ENCODE data around the gene HAND2.

HAND2 gene

DNA sequence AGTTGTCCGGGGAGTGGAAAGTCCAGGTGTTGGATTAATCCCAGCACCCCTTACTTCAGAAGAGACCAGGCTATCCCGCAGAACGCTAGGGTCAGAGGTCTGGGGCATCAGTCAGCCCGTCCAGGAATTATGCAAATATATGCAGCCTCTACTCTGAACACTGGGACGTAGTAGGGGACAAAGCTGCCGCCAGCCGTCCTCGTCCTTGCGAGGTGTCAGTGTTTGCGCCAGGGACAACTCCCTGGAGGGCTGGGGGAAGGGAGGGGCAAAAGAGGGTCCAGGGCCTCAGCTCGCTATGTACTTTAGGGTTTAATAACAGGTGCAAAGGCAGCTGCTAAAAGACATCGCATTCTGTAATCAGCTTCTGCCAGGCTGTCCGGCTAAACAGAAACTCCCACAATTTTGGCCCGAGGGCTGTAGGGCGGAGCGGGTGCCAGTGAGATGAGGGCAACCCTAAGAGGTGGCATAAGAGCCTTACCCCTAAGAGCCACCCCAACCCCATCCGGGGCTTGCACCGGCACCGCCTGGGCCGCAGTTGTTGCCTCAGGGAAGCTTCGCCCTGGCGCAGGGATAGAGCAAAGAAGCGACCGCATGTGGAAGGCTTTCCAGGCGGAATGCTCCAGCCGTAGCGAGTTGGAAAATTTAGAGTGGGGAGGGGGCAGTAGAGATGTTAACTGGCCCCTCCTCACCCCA, 8.4 kb downstream of the HAND2 start:
- H3K4me1 ChIP-seq (ENCODE audit: insufficient read depth, low read length, poor library complexity, severe bottlenecking): no peaks in the 10 kb centered on the region
- H2AFZ ChIP-seq (ENCODE audit: low read length): no peak overlapping the region
- H4K20me1 ChIP-seq (ENCODE audit: insufficient read depth, low read length, poor library complexity, severe bottlenecking): no peaks in the 10 kb centered on the region
- H3K27me3 ChIP-seq (ENCODE audit: insufficient read depth, low read length, poor library complexity, severe bottlenecking): no peaks in the 10 kb centered on the region
- H3F3A ChIP-seq (ENCODE audit: low read depth): no peaks in the 10 kb centered on the region
- H3K79me2 ChIP-seq (ENCODE audit: insufficient read depth, low read length): no peaks in the 10 kb centered on the region
- no peak overlapping the region for H3K9ac ChIP-seq (ENCODE audit: low read depth, low read length, poor library complexity, severe bottlenecking)
- H3K9me2 ChIP-seq (replicated peaks; ENCODE audit: low read depth, low read length): no peaks in the 10 kb centered on the region
- no peak for TF ChIP-seq EZH2phosphoT487 (IDR thresholded peaks at IDR 0.05; ENCODE audit: borderline replicate concordance)
- TF ChIP-seq, protein P1, sequence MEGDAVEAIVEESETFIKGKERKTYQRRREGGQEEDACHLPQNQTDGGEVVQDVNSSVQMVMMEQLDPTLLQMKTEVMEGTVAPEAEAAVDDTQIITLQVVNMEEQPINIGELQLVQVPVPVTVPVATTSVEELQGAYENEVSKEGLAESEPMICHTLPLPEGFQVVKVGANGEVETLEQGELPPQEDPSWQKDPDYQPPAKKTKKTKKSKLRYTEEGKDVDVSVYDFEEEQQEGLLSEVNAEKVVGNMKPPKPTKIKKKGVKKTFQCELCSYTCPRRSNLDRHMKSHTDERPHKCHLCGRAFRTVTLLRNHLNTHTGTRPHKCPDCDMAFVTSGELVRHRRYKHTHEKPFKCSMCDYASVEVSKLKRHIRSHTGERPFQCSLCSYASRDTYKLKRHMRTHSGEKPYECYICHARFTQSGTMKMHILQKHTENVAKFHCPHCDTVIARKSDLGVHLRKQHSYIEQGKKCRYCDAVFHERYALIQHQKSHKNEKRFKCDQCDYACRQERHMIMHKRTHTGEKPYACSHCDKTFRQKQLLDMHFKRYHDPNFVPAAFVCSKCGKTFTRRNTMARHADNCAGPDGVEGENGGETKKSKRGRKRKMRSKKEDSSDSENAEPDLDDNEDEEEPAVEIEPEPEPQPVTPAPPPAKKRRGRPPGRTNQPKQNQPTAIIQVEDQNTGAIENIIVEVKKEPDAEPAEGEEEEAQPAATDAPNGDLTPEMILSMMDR (conservative IDR thresholded peaks at IDR 0.05; ENCODE audit: low read length): no peak
- no peak overlapping the region for H3K4me2 ChIP-seq (ENCODE audit: low read depth, low read length, poor library complexity, severe bottlenecking)
- no peaks in the 10 kb centered on the region for H3K9me3 ChIP-seq (ENCODE audit: insufficient read depth, low read depth, low read length)
- no peak overlapping the region for H3K4me3 ChIP-seq (ENCODE audit: low read length, poor library complexity, severe bottlenecking)
- no peaks in the 10 kb centered on the region for H3K36me3 ChIP-seq (ENCODE audit: insufficient read depth, low read length)

DNA sequence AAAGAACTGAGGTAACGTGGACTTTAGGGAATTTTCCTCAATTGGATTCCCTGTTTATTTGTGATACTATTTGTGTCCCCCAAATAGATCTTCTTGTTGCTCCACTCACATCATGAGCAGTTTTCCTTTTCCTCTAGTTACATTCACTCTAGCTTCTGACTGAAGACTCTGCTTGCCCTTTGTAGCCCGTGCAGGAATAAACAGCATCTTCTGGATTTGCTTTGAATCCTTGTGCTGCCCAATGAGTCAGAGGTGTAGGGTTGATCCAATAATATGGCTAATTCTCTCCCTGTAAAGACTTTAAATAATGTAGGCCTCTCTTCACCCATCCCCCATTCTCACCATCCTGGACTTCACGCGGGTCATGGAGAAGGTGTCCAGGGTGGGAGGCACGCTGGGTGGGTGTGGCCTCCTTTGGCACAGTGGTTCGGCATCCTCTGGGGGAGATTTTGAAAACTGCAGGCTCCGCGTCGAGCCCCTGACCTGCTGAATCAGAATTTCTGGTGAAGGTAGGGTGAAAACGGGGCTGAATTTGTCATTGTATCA, 9.0 kb downstream of the HAND2 start:
- TF ChIP-seq, protein P1 (conservative IDR thresholded peaks at IDR 0.05; ENCODE audit: low read length): no peak
- no peak for TF ChIP-seq EZH2phosphoT487 (IDR thresholded peaks at IDR 0.05; ENCODE audit: borderline replicate concordance)
- Histone ChIP-seq H3K4me1 (ENCODE audit: insufficient read depth, low read length, poor library complexity, severe bottlenecking) (no peaks in the 10 kb centered on the region), H2AFZ (ENCODE audit: low read length) (no peak overlapping the region), H3K9me3 (ENCODE audit: insufficient read depth, low read depth, low read length) (no peaks in the 10 kb centered on the region), H3K9me2 (replicated peaks; ENCODE audit: low read depth, low read length) (no peaks in the 10 kb centered on the region), H3K4me3 (ENCODE audit: low read length, poor library complexity, severe bottlenecking) (no peak overlapping the region), H3K79me2 (ENCODE audit: insufficient read depth, low read length) (no peaks in the 10 kb centered on the region), H3K27me3 (ENCODE audit: insufficient read depth, low read length, poor library complexity, severe bottlenecking) (no peaks in the 10 kb centered on the region), H3K9ac (ENCODE audit: low read depth, low read length, poor library complexity, severe bottlenecking) (no peak overlapping the region), H4K20me1 (ENCODE audit: insufficient read depth, low read length, poor library complexity, severe bottlenecking) (no peaks in the 10 kb centered on the region), H3F3A (ENCODE audit: low read depth) (no peaks in the 10 kb centered on the region), H3K36me3 (ENCODE audit: insufficient read depth, low read length) (no peaks in the 10 kb centered on the region), H3K4me2 (ENCODE audit: low read depth, low read length, poor library complexity, severe bottlenecking) (no peak overlapping the region)

DNA sequence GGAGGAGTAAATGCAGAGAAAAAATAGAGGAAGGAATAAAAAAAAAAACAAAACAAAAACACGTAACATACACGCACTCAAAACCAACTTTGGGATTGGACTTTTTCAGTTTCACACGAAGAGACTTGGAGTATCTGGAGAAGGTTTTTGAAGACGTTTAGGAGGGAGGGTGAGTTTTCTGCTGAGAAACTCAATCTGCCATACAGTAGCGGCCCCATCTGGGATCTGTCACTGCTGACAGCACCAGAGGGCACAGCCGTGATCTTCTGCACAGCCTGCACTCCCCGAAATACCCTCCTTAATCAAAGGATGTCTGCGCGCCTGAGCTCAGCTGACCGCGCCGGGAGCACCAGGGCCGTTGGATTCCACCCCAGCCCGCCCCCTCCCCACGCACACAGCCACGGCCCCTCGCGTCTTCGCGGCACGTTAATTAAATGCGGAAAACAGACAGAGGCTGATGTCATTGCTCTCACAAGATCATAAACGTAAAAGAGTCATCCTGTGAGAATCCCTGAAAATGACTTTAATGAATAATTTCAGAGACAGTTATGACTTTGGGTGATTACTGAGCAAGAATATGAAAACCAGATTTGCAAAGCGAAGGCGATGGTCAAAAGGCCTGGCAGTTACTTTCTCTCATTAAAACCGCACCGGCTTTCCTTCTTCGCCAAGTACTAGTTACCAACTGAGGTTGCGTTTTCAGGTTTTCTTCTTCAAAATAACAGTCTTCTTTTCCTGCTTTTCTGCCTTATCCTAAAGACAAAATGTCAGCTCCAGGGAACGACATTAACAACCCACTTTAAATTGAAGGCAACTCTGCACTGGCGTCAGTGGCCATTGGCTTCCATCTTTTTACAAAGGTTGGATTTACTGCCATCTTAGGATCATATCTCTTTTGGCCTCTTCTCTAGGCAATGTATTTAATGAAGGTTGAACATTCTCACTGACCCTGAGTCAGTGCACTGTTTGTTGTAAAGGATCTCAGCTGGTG, 10.6 kb downstream of the HAND2 start:
- Histone ChIP-seq H3K9ac (ENCODE audit: low read depth, low read length, poor library complexity, severe bottlenecking) (no peak overlapping the region), H2AFZ (ENCODE audit: low read length) (no peak overlapping the region), H3K27me3 (ENCODE audit: insufficient read depth, low read length, poor library complexity, severe bottlenecking) (no peaks in the 10 kb centered on the region), H3K4me3 (ENCODE audit: low read length, poor library complexity, severe bottlenecking) (no peak overlapping the region), H3F3A (ENCODE audit: low read depth) (no peaks in the 10 kb centered on the region), H3K9me3 (ENCODE audit: insufficient read depth, low read depth, low read length) (no peaks in the 10 kb centered on the region), H3K9me2 (replicated peaks; ENCODE audit: low read depth, low read length) (no peaks in the 10 kb centered on the region), H3K4me1 (ENCODE audit: insufficient read depth, low read length, poor library complexity, severe bottlenecking) (no peaks in the 10 kb centered on the region), H3K79me2 (ENCODE audit: insufficient read depth, low read length) (no peaks in the 10 kb centered on the region), H4K20me1 (ENCODE audit: insufficient read depth, low read length, poor library complexity, severe bottlenecking) (no peaks in the 10 kb centered on the region), H3K4me2 (ENCODE audit: low read depth, low read length, poor library complexity, severe bottlenecking) (no peak overlapping the region), H3K36me3 (ENCODE audit: insufficient read depth, low read length) (no peaks in the 10 kb centered on the region)
- TF ChIP-seq, protein P1 (conservative IDR thresholded peaks at IDR 0.05; ENCODE audit: low read length): no peak
- no peak for TF ChIP-seq EZH2phosphoT487 (IDR thresholded peaks at IDR 0.05; ENCODE audit: borderline replicate concordance)

All from Loucy (cell line).